ENCODE measurements around the gene SUMO1.
A peak's percentile ranks its signal among the peaks of the same experiment; 100 is the strongest.
"Not testable (repeated sequence)": the region's sequence is repeated elsewhere in the genome, so short reads cannot be mapped to it uniquely, and the experiment has no call there.

Gene SUMO1

DNA sequence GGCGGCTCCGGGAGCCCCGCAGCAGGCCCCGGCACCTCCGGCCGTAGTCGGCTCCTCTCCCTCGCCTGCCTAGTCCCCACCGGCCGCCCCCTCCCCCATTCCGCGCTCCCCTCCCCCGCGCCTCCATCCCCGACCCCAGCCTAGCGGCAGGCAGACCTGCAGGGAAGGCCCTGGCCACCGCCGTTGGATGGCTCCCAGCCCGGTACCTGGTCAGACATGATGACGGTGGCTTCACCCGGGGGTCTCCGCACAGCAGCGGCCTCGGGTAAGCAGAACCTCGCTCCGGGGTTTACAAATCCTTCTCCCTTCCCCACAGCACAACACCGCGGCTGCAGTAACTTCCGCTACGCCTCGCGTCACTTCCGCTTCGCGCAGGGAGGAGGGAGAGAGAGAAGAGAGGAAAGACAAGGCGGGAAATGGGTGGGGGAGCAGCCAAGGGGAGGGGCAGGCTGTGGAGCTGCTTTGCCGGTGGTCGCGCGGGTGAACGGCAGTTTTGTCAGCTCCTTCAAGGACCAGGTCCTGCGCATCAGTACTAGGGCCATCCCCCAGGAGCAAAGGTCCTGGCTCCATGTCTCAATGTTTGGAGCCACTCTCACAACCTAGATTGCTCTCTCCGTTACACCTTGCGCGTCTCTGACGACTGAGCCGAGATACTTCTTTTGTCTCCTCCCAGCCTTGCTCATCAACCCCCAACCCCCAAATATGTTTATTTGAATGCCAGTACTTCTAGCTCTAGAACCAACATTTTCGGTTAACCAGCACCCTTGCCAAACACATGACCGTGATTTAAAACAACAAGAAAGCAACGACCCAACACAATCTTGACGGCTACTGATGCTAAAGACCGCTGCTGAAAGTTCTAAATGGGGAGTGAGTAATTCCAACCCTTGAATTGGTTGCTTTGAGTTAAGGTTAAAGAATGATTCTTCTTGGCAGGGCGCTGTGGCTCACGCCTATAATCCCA lies at the start of gene SUMO1:
Gene SUMO1 (minus strand): TSS at position 364 of the 964 bp plus-strand sequence. CDS start 146 bp downstream, at position 218.
- DNase-seq = peak; percentile 96

DNA sequence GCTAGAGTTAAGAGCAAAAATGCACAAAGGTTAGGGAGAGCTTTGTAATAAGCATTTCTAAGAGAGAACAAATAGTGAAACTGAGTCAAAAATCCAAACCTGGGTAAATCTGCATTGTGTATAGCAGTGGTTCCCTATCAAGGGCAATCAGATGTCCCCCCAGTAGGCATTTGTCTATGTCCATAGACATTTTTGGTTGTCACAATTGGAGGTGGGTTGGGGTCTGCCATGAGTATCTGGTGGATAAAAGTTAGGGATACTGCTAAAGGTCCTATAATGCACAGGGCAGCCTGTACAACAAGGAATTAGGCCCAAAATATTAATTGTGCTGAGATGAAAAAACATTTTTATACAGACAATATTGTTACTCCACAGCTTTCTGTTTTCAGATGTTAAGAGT lies 48.2 kb upstream of the SUMO1 start:
- DNase-seq = no peak

DNA sequence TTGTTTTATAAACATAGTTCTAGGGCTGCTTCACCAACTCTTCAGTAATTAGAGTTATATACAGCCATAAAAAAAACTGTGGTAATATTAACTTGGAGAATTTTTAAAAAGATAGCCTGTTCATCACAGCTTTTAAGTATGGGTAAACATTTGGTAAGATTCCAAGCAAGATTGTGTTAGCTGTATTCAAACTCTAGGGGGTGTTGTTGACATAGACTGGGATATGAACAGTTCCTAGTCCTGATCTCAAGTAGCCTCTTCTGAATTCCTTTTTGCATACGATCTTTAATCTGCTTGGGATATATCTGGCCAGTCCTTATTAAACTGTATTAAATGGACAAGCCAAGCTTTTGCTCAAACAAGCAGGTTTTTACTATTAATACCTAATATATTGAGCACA lies 40.5 kb upstream of the SUMO1 start:
- DNase-seq = peak; percentile 49

DNA sequence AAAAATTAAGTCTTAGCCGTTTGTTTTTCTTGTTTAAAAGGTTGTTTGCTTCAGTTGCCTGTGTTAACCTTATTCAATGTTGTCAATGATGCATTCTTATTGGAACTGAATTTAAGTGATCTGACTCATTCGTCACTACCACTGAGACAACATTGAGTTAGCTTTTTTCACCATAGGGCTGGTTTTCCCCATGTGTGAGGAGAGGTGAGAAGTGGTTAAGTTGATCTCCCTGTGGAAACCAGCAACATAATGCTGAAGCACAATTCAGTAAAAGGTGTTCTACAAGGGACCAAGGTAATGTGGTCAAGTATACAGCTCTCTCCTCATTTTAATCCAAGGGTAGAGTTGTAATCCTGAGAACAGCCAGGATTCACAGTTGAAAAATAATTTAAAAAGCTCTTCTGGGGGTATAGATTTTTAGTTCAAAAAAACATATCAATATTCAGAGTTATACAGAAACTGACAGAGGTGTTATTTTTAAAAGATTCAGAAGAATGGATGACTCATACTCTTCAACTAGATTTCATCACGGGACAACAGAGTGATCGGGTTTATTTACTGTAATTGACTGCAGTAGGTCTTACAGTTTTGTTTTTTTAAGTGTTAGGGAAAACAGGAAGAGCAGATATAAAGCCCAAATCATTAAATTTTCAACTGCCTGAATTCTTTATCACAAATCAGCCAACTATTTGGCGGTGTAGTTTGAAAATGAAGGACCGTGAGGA lies 39.8 kb upstream of the SUMO1 start:
- DNase-seq = no peak

DNA sequence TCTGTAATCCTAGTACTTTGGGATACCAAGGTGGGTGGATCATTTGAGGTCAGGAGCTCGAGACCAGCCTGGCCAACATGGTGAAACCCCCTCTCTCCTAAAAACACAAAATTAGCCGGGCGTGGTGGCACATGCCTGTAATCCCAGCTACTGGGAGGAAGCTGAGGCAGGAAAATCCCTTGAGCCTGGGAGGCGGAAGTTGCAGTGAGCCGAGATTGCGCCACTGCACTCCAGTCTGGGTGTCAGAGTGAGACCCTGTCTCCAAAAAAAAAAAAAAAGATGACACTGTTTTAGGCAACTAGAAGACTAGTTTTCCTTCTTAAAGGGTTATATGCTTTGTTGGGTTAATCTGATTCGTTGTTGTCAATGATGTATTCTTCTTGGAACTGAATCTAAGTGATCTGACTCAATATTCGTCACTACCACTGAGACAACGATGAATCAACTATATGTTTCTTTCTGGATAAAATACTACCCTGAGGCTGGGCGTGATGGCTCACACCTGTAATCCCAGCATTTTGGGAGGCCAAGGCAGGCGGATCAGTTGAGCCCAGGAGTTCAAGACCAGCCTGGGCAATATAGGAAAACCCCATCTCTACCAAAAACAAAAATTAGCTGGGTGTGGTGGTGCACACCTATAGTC lies 37.8 kb upstream of the SUMO1 start:
- not testable (repeated sequence) for DNase-seq

- no peak for DNase-seq
Observed at GRCh38 chr2:202270487-202270886, 32.1 kb upstream of the SUMO1 start.

GRCh38 chr2:202269585-202269984 lies 31.2 kb upstream of the SUMO1 start:
- DNase-seq = no peak

GRCh38 chr2:202267495-202267894 lies 29.1 kb upstream of the SUMO1 start:
- DNase-seq = no peak

GRCh38 chr2:202265467-202266277 lies 27.3 kb upstream of the SUMO1 start, which contains the start of gene NOP58:
TSS of gene NOP58 (plus strand) at chr2:202265763. CDS start at chr2:202265942, 179 bp downstream.
- DNase-seq = peak; percentile 98

GRCh38 chr2:202261531-202261930 lies 23.1 kb upstream of the SUMO1 start:
- no peak for DNase-seq

DNA sequence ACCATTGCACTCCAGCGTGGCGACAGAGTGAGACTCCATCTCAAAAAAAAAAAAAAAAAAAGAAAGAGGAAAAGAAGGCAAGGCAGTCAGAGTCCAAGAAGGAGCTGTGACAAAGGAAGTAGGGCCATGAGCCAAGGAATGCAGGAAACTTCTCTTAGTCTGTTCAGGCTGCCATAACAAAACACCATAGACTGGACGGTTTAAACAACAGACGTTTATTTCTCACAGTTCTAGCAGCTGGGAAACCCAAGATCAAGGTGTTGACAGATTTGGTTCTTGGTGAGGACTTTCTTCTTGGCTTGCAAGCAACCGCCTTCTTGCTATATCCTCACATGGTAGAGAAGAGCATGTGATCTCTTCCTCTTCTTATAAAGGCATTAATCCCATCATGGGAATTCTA lies 13.1 kb upstream of the SUMO1 start:
- no peak for DNase-seq

DNA sequence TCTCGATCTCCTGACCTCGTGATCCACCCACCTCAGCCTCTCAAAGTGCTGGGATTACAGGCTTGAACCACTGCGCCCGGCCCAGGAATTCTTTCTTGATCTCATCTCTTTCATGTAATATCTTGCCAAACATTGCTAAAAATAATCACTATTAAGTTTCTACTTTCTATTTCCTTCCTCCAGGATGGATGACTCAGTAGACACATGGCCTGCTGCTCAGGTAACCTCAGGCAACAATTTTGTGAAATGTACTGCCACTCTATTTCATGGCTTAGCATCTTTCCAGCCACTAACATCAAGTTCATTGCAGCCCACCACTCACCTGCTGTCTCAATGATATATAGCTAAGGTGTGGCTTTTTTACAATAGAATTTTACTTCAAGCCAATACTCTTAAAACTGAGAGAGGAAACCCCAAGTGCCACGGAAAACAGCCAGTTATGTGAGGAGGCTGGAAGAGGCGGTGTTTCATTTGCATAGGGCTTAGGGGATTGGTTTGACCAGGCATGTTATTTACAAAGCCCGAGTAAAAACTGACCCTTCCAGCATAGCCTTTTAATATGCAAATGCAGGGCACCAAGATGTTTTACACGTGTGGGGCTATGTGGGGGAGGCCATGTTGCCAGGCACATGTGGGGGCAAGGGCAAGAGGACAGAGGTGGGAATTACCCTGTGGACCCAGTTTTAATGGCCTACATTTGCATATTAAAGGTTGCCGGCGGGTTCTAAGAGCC lies 11.3 kb upstream of the SUMO1 start:
- DNase-seq = no peak

DNA sequence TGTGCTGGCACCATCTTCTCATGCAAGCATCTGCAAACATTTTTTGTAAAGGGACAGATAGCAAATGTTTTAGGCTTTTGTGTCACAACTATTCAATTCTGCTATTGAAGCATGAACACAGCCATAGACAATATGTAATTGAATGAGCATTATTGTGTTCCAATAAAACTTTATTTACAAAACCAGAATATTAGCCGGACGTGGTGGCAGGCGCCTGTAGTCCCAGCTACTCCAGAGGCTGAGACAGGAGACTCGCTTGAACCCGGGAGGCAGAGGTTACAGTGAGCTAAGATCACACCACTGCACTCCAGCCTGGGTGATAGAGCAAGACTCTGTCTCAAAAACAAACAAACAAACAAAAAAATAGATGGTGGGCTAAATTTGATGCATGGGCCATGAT lies 9.3 kb upstream of the SUMO1 start:
- DNase-seq = not testable (repeated sequence)

DNA sequence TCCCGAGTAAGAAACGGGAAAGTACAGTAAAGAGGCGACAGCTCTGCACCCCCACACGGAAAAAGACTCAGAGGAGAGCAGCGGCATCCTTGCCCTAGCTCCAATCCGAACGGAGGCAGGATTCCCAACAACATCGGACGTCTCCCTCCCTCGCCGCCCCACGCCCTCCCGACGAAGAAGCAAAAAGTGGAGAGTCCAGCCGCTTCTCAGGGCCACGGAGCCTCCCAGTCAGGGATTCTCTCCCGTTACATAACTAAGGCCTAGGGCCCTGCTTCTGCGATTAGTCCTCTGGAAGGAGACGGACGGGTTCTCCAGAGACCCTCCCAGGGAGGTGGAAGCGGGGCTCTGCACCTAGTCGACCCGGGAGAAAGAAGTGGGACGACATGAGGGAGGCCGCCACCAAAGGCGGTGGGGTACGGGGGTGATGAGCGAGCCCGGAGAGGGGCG lies 587 bp downstream of the SUMO1 start:
- DNase-seq = peak; percentile 68

GRCh38 chr2:202221873-202222272 lies 16.5 kb downstream of the SUMO1 start:
- DNase-seq = no peak

DNA sequence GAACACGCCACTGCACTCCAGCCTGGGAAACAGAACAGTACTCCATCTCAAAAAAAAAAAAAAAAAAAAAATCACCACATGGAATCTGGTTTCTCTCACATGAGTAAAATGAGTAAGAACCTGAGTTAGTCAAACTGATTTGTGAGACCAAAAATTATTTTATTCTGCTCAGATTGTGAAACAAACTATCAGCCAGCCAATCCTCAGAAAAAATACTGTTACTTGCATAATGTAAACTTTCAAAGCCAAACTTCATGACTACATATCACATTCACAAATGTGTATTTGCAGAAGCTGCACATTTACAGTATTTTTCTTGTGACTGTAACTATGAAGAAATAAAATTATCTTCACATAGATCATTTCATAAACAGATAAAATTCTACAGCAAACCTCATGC lies 23.2 kb downstream of the SUMO1 start:
- DNase-seq = no peak

- DNase-seq = no peak
Observed at GRCh38 chr2:202208526-202208925, 29.9 kb downstream of the SUMO1 start.

DNA sequence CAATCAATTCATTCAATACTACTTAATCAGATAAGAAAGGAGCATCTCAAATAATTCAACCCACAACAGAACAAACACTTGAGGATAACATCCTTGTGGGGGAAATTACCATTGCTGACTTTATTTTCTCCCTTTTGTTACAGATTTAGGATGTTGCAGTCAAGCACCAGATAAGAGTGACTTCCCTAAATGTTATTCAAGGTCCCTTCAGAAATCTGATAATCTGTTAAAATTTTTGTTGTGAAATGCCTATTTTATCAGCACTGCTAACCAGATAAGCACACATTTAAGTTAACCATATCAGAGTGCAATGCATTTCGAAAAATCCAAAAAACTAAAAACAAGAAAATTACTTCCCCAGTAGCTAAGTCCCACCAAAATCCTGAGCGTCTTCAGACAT lies 33.5 kb downstream of the SUMO1 start:
- no peak for DNase-seq

DNA sequence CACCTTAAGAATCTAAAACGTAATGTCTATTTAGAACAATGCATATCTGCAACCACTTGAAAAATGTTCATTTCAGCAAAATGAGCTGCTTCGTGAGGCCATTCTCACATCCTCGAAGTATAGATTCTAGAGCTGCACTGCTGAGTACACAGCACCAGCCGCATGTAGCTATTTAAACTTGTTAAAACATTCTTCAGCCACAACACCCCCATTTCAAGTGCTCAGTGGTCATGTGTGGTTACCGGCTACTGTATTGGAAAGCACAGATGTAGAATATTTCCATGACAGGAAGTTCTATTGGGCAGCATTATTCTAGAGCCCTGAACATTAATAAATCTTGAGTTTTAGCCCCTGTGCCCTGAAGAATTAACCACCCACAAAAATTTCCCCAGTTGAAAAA lies 35.0 kb downstream of the SUMO1 start:
- no peak for DNase-seq

DNA sequence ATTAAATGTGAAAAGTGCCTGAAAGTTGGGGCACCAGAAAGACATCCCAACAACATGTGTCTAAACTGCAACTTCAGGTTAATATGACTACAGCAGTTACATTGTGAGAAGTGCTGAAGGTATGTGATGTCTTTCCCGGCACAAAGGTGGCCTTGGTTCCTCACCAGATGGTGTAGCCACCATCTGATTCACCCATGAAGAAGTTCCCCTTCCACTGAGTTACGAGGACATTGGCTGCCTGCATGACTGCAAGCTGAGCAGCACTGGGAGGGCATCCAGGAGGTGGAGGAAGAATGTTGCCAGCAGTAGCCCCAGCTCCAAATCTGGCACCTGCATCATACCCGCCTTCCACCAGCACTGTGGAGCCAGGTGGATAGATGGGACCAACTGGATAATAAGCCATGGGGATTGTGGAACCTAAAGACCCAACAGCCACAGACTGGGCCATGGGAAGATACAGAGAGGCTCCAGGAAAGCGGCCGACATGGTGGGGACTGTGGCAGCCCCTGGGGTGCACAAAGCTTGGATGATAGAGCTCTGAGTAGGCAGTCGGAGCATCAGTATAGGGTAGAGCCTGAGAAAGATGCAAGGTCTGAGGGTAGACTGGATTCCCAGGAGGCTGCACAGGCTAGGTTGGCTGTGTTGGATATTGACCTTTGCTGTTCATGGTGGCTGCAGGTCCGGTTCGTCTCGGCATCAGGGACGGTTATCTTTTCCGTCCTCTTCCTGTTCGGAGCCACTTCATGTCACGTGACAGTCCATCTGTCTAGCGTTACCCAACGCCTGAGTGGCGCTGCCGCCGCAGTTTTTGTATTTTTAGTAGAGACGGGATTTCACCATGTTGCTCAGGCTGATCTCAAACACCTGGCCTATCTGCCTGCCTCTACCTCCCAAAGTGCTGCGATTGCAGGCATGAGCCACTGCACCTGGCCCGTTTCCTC lies 36.9 kb downstream of the SUMO1 start:
- no peak for DNase-seq

DNA sequence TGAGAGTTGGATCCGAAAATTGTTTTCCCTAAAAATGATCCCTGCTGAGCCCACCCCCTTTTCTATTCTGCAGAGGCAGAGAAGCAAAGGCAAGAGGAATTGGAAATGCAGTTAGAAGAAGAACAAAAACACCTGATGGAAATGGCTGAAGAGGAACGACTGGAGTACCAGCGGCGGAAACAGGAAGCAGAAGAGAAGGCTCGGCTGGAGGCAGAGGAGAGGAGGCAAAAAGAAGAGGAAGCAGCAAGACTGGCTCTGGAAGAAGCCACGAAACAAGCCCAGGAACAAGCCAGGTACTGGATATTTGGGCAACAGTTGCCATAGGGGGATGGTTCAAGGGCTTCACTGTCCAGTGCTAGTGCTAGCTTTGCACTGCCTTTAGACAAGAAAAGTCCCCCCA lies 41.7 kb downstream of the SUMO1 start:
- DNase-seq = no peak

Measured in NCI-H2227 treated with DMSO at 0.1 percent for 48 hours (cell line).